SKM-1 (cell line): ENCODE measurements around the gene GJA3.

ENCODE experiments used
- DNase-seq: peaks from one replicate; lab custom pipeline; 2025; ENCODE audit not compliant: unreplicated experiment; lab: John Stamatoyannopoulos, UW

Gene GJA3

GRCh38 chr13:20151612-20152011, 9.2 kb downstream of the GJA3 start:
- DNase-seq: no peak

DNA sequence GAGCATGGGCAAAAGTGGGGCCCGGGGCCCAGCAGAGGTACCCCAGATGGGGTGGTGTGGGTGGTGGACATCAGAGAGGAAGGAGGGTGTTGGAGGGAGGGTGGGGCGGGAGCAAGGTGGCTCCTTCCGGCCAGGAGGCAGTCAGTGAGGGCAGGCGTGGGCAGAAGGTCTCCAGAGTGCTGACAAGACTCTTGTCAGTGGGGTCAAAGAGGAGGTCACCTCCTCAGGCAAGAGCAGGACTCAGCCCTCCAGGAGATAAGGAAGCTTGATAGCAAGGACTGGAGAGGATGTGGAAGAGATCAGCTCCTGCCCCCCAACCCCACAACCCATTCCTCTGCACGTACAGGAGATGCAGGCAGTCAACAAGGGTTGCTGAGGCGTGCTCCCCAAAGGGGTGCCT, 9.8 kb downstream of the GJA3 start:
- no peak for DNase-seq

DNA sequence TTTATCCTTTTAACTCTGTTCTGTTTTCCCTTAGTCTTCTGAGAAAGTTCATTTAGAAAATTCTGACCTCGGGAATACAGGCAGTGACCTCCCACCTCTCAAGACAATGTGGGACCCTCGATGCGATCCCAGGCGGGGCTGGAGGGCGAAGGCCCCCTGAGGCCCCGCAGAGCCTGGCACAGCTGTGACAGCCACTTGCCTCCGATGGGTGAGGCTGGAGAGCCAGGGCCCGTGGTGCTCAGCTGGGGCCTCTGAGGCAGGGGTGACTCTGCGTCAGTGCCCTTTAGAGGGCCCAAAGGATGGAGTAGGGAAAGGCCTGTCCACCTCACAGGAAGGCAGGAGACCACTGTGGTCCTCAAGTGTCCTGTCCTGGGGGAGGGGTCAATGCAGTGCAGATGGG, 10.3 kb downstream of the GJA3 start:
- DNase-seq: no peak

GRCh38 chr13:20149762-20150161, 11.1 kb downstream of the GJA3 start:
- no peak for DNase-seq

DNA sequence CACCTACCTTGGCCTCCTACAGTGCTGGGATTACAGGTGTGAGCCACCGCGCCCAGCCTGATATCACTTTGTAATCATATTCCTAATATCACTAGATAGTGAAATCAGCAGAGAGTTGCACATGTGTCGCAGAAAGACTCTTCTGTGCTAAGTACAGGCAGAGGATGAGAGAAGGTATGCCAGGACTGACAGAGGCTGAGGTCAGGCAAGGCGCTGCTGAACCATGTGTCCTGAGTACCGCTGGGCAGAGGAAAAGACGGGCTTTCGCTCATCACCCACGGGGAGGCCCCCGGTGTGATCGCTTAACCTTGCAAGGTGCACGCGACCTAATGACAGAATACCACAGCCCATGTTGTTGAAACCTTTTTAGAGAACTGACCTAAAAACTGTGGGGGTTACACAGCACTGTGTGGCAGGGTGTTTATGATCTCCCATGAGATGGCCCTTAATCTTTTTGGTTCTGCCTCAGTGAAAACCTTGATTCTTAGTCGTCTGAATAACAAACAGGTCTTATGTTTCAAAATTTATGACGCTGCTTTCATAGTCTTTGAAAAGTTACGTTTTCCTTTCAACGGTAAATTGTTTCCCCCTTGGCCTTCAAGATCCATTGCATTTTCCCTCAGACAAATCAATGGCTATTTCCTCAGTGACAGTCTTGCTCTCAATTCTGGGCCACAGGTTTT, 12.2 kb downstream of the GJA3 start:
- DNase-seq: no peak

- no peak for DNase-seq
Observed at GRCh38 chr13:20146381-20146780, 14.5 kb downstream of the GJA3 start.

- no peak for DNase-seq
Observed at GRCh38 chr13:20145521-20145920, 15.3 kb downstream of the GJA3 start.

- DNase-seq: no peak
Observed at GRCh38 chr13:20144141-20144850, 16.6 kb downstream of the GJA3 start.

- DNase-seq: no peak
Observed at GRCh38 chr13:20142927-20143480, 17.8 kb downstream of the GJA3 start.

DNA sequence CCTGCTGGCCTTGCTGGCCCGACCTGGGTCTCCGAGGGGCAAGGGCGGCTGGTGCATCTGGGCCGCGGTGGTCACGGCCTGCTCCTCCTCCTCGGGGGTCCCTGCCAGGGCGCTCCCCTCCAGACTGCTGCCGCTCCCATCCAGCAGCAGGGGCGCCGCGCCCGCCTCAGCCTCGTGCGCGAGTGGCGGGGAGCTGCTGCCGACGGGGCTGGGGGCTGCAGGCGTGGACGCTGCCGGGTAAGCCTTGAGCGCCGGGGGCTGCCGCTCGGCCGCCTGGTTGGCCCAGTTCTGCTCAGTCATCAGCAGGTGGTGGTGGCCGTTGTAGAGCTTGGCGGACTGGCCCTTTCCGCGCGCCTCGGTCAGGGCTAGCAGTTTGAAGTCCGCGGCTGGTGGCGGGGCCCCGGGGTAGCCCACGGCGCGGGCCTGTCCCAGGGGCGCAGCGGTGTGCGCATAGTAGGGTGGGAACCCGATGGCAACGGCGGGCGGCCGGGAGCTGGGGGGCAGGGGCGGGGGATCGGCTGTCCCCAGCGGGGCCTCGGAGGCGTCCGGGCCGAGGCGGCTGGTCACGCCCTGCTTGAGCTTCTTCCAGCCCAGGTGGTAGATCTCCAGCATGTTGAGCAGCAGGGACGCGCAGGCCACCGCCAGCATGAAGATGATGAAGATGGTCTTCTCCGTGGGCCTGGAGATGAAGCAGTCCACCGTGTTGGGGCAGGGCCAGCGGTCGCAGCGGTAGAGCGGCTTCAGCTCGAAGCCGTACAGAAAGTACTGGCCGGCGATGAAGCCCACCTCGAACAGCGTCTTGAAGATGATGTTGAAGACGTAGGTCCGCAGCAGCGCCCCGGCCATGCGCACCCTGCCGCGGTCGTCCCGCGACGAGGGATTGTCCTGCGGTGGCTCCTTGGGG, 18.6 kb downstream of the GJA3 start:
- no peak for DNase-seq

- DNase-seq: no peak
Observed at GRCh38 chr13:20141238-20142022, 19.4 kb downstream of the GJA3 start.

DNA sequence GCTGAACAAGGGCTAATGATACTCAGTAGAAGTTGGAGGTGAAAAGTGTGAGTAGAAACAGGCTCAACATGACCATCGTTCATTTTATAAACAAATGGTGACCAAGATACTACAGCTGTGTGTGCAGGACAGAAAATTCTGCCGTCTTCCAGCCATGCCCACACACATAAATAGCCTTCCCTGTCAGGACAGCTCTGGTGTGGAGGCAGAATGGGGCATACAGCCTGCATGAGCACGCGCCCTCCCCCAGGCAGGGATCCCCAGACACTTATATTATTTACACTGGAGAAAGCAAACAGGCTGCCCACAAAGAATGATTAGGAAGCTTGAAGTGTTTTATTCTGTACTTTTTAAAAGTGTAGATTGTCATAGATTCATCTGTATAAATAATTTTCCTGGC, 20.4 kb downstream of the GJA3 start:
- no peak for DNase-seq

GRCh38 chr13:20137875-20138274, 23.0 kb downstream of the GJA3 start:
- DNase-seq: no peak

GRCh38 chr13:20136781-20137703, 23.8 kb downstream of the GJA3 start:
- DNase-seq: no peak

DNA sequence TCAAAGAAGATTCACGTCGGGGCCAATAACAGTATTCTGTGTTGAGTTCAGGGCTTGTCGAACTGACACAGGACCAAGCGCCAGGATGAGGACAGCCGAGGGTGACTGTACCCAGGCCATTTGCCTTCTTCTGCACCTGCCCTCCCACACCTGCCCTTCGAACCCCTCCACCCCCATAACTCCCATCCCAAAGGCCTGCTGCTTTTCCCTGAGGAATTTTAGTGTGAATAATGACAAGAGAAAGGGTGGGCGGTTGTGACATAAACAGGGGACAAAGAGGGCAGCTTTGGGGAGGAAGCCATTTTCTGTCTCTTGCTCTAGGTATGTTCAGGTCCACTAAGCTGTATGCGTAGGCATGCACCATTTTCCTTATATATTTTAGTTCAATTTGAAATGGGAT, 26.1 kb downstream of the GJA3 start:
- DNase-seq: no peak

DNA sequence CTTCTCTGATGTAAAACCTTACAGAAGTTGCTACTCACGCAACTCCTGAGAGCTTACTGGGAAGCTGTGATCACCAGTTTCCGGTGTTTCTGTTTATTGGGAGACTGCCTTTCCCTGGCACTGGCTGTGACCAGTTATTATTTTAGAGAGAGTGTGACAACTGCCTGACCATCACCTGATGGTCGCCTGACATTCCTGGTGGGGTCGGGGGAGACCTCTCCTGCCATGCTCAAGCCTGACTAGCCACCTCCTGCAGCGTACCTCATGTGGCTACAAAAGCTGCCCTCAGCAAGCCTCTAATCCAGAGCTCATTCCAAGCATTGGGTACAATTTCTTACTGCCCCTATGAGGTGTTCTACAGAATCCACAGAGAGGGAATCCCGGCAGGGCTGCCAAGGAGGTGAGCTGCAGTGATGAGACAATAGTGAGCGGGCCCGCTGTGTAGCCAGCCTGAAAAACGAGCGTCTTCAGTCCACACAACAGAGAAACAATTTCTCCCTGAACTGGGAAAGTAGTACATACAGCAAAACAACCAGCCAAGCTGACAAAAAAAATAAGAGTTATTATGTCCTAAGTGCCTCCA, 28.7 kb downstream of the GJA3 start:
- DNase-seq: no peak

- no peak for DNase-seq
Observed at GRCh38 chr13:20131057-20131832, 29.6 kb downstream of the GJA3 start.

- no peak for DNase-seq
Observed at GRCh38 chr13:20130652-20131051, 30.2 kb downstream of the GJA3 start.

DNA sequence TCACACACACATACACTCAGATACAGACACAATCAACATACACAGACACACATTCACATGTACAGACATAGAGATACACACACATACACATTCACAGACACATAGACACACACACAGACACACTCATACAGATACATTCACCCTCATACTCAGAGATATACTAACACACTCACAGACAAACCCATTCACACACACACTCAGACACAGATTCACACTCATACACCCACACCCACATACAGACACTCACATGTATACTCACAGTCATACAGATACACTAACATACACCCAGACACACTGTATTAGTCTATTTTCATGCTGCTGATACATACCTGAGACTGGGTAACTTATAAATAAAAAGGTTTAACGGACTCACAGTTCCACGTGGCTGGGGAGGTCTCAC, 30.8 kb downstream of the GJA3 start:
- no peak for DNase-seq
